OCI-LY1 (cell line): ENCODE results near the gene SSTR4.

Experiments used
- H2AFZ ChIP-seq: fragments of 200-600 bp; sonication (generic), shearing (Covaris generic); 2 replicates; pipeline ENCODE4 v1.6.0; 2014; ENCODE audit warnings: antibody characterized with exemption, mild to moderate bottlenecking, low read length
- H3F3A ChIP-seq: fragments of 200-600 bp; sonication (generic), shearing (Covaris generic); 2 replicates; pipeline ENCODE4 v1.6.0; 2014; ENCODE audit warnings: mild to moderate bottlenecking, antibody characterized with exemption, low read length, moderate library complexity; ENCODE audit not compliant: insufficient read depth
- H3K27ac ChIP-seq: fragments of 200-600 bp; sonication (generic); 2 replicates; pipeline ENCODE4 v1.5.1; 2014; ENCODE audit warnings: low read length, mixed run types, mild to moderate bottlenecking, low read depth; ENCODE audit not compliant: poor library complexity, severe bottlenecking
- H3K27me3 ChIP-seq: fragments of 200-600 bp; sonication (generic); 2 replicates; pipeline ENCODE4 v1.6.0; 2014; ENCODE audit warnings: antibody characterized with exemption, mild to moderate bottlenecking, low read length, moderate library complexity; ENCODE audit not compliant: insufficient read depth
- H3K36me3 ChIP-seq: fragments of 200-600 bp; sonication (generic); 2 replicates; pipeline ENCODE4 v1.6.1; 2014; ENCODE audit warnings: mild to moderate bottlenecking, antibody characterized with exemption, low read length, moderate library complexity, mixed read lengths; ENCODE audit not compliant: insufficient read depth
- H3K4me1 ChIP-seq: fragments of 200-600 bp; sonication (generic); 2 replicates; pipeline ENCODE4 v1.5.1; 2014; ENCODE audit warnings: mild to moderate bottlenecking, low read length, moderate library complexity; ENCODE audit not compliant: insufficient read depth, severe bottlenecking
- H3K4me2 ChIP-seq: fragments of 200-600 bp; sonication (generic), shearing (Covaris generic); 2 replicates; pipeline ENCODE4 v1.6.1; 2014; ENCODE audit warnings: low read length
- H3K4me3 ChIP-seq: fragments of 200-600 bp; sonication (generic); 2 replicates; pipeline ENCODE4 v1.5.1; 2014; ENCODE audit warnings: low read length, low read depth, mild to moderate bottlenecking, mixed read lengths; ENCODE audit not compliant: poor library complexity, severe bottlenecking
- H3K79me2 ChIP-seq: fragments of 200-600 bp; shearing (Covaris generic); 2 replicates; pipeline ENCODE4 v1.6.1; 2016; ENCODE audit warnings: mixed run types, low read length, mixed read lengths; ENCODE audit not compliant: insufficient read depth
- H3K9ac ChIP-seq: fragments of 200-600 bp; sonication (generic), shearing (Covaris generic); 2 replicates; pipeline ENCODE4 v1.6.1; 2014; ENCODE audit warnings: mild to moderate bottlenecking, low read length, mixed read lengths
- H3K9me2 ChIP-seq: fragments of 200-600 bp; sonication (generic), shearing (Covaris generic); 2 replicates; pipeline ENCODE4 v1.6.1; 2014; ENCODE audit warnings: low read depth, mild to moderate bottlenecking, low read length, mixed read lengths
- H3K9me3 ChIP-seq: fragments of 200-600 bp; shearing (Covaris generic); 2 replicates; pipeline ENCODE4 v1.6.1; 2014; ENCODE audit warnings: low read length, mixed read lengths
- H4K20me1 ChIP-seq: fragments of 200-600 bp; sonication (generic), shearing (Covaris generic); 2 replicates; pipeline ENCODE4 v1.6.0; 2016; ENCODE audit warnings: mild to moderate bottlenecking, low read length; ENCODE audit not compliant: insufficient read depth
- EZH2 ChIP-seq: fragments of 200-600 bp; sonication (generic), shearing (Covaris generic); IDR thresholded peaks from 2 replicates; pipeline ENCODE4 v1.8.0; 2017; ENCODE audit warnings: borderline replicate concordance, mixed run types, mild to moderate bottlenecking, antibody characterized with exemption, low read length, moderate library complexity, mixed read lengths
- TF ChIP-seq, protein P1 (sequence below): fragments of 200-600 bp; sonication (generic), shearing (Covaris generic); IDR thresholded peaks from 2 replicates; pipeline ENCODE4 v1.5.1; 2017; ENCODE audit warnings: mild to moderate bottlenecking, antibody characterized with exemption, low read length, moderate library complexity, mixed read lengths

Gene SSTR4

DNA sequence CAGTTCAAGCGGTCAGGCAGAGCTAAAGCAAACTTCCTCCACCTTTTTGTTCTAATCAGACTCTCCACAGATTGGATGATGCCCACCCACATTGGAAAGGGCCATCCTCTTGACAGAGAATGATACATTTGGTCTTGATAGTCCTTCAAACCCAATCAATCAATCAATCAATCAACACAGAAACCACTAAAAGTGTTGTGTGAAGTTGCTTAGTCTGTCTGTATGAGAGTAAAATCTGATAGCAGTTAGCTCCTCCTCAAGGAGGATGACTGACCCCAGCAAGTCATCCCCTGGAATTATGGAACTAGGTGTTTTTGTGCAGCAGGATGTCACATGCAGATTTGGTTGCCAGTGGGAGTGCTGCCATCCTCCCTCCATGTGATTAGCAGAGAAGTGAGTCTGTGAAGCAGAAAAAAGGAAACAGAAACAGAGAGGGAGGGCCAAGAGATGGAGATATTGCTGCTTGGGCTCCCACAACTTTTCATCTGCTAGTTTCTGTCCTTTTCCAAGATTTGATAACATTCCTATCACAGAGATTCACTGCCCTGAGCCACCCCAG, 32.0 kb upstream of the SSTR4 start:
- Histone ChIP-seq H3K27me3 (no peaks in the 10 kb centered on the region), H3K79me2 (no peaks in the 10 kb centered on the region), H3K36me3 (no peaks in the 10 kb centered on the region), H3K4me1 (no peaks in the 10 kb centered on the region), H3K9me3 (no peaks in the 10 kb centered on the region), H3F3A (no peaks in the 10 kb centered on the region), H3K4me2 (no peak overlapping the region), H3K9me2 (no peaks in the 10 kb centered on the region), H3K27ac (no peak overlapping the region), H3K9ac (no peak overlapping the region), H2AFZ (no peak overlapping the region), H4K20me1 (no peaks in the 10 kb centered on the region), H3K4me3 (no peak overlapping the region)
- TF ChIP-seq, protein P1, sequence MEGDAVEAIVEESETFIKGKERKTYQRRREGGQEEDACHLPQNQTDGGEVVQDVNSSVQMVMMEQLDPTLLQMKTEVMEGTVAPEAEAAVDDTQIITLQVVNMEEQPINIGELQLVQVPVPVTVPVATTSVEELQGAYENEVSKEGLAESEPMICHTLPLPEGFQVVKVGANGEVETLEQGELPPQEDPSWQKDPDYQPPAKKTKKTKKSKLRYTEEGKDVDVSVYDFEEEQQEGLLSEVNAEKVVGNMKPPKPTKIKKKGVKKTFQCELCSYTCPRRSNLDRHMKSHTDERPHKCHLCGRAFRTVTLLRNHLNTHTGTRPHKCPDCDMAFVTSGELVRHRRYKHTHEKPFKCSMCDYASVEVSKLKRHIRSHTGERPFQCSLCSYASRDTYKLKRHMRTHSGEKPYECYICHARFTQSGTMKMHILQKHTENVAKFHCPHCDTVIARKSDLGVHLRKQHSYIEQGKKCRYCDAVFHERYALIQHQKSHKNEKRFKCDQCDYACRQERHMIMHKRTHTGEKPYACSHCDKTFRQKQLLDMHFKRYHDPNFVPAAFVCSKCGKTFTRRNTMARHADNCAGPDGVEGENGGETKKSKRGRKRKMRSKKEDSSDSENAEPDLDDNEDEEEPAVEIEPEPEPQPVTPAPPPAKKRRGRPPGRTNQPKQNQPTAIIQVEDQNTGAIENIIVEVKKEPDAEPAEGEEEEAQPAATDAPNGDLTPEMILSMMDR: no peak
- TF ChIP-seq EZH2: no peak

DNA sequence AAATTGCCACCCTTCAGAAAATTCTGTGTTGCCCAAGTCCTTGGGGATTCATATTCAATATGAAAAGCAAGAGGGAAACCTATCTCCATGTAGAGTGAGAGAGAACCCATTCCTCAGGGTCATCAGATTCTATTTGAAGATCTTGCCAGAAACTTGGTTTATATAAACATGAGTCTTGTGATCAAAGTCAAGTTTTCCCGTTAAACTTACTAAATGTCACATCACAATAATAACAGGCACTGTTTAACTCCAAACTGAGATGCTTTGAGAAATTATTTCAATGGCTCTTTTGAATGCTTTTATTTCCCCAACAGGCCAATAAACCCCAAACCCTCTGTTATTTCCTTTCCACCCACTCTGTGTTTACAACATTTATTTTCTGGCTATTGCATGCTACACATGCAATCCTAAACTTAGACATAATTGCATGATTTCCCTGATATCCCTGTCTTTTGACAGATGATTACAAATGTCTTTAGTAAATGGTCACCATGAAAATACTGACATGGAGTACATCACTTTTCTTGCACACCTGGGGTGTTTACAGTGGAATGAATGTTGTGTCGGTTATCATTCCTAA, 31.1 kb upstream of the SSTR4 start:
- Histone ChIP-seq H3K4me2 (no peak overlapping the region), H3K27ac (no peak overlapping the region), H3F3A (no peaks in the 10 kb centered on the region), H3K9me2 (no peaks in the 10 kb centered on the region), H3K27me3 (no peaks in the 10 kb centered on the region), H3K4me1 (no peaks in the 10 kb centered on the region), H3K36me3 (no peaks in the 10 kb centered on the region), H3K9ac (no peak overlapping the region), H3K79me2 (no peaks in the 10 kb centered on the region), H4K20me1 (no peaks in the 10 kb centered on the region), H3K9me3 (no peaks in the 10 kb centered on the region), H3K4me3 (no peak overlapping the region), H2AFZ (no peak overlapping the region)
- TF ChIP-seq, protein P1: no peak
- no peak for TF ChIP-seq EZH2

DNA sequence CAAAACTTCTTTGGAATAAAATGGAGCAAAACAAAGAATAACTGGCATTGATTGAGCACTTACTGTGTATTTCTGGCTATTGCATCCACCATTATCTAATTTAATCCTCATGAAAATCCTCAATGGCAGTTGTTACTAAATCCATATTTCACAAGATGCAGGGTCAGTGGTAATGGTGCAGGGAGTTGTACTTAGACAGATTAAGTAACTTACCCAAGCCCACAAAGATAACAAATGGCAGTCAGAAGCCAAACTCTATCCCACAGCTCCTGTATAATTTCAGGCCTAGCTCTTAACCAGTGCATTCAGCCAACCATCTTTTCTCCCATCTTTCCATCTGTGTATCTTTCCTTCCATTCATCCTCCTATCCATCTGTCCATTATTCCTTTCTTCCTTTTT, 29.3 kb upstream of the SSTR4 start:
- Histone ChIP-seq H3K4me2 (no peak overlapping the region), H3F3A (no peaks in the 10 kb centered on the region), H3K36me3 (no peaks in the 10 kb centered on the region), H4K20me1 (no peaks in the 10 kb centered on the region), H2AFZ (no peak overlapping the region), H3K27me3 (no peaks in the 10 kb centered on the region), H3K27ac (no peak overlapping the region), H3K4me1 (no peaks in the 10 kb centered on the region), H3K9me2 (no peaks in the 10 kb centered on the region), H3K79me2 (no peaks in the 10 kb centered on the region), H3K4me3 (no peak overlapping the region), H3K9ac (no peak overlapping the region), H3K9me3 (no peaks in the 10 kb centered on the region)
- TF ChIP-seq, protein P1: no peak
- no peak for TF ChIP-seq EZH2
